HG03097 (cell line): Measurements from ENCODE around the gene PRDX2.

ENCODE experiments used
- ATAC-seq: cut with Tn5 transposase; IDR thresholded peaks from one replicate; pipeline ENCODE4 v1.9.1; 2021; ENCODE audit not compliant: unreplicated experiment, low FRiP score

The PRDX2 gene

DNA sequence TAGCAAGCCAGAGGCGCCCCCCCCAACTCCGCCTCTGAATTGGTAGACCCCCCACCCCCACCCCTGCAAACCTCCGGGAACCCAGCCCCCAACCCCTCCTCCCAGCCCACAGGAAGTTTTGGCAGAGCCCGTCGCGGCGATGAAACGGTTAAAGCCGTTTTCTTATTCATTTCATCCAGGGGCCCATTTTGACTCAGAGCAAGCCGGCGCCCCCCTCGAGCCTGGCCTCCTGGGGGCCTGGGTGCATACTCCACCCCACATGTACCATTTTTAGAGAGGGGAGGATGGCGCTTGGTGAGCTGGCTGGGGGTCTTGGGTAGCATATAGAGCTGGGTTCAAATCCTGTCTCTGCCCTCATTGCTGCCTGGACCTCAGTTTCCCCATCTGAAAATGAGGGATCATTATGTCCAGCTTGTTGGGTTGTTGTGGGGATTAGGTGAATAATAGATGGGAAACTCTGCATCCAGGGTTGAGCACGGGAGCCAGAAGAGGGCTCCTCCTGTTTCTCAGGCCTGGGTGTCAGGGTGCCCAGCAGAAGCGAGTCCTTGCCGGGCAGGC, 18.2 kb downstream of the PRDX2 start:
- no peak for ATAC-seq

DNA sequence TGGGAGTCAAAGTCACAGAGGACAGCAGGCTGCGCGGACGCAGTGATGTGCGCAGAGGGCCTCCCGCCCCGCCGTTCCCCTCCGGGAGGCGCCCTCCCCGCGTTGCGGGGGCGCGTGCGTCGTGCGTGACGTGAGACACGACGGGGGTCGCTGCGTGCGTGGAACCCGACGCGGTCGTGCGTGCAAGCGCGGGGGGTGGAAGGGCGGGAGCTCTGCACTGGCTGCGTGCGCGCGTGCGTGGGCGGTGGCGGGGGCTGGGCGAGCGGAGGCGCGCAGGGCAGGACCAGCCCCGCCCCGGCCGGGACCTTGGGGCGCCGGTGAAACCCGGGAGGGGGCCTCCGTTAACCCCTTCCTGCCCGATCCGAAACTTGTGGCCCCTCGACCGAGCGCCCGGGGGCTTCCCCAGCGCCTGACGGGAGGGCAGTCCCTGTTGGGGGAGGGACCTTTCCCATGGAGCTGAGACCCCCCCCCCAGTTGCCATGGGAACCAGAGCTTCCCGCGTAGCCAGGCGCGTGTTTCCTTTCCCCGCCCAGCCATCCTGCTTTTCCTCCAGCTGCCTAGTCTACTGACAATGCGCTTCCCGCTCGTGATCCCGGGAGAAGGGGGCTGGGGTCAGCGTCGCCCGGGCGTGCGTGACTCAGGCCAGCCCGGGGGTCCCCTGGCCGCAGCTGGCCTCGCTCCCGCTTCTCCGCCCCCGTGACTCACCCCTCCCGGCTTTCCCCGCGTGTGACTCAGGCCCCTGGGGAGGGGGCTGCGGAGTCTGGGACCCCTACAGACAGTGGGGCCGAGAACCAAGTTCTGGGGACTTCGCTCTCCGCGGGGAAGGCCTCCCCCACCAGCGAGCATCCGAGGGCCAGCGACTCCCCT, 18.9 kb downstream of the PRDX2 start:
- ATAC-seq, result no peak

DNA sequence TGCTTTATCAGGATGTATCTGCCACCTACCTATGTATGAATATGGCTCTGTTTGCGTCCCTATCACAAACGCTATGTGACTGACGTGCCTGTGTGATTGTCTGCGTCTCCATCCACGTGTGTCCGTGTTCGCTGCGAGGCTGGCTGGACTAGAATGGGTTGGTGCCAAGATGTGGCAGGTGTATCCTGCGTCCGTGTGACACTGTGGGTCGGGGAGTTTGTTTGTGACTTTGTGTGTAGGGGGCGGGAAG, 19.5 kb downstream of the PRDX2 start:
- no peak for ATAC-seq

DNA sequence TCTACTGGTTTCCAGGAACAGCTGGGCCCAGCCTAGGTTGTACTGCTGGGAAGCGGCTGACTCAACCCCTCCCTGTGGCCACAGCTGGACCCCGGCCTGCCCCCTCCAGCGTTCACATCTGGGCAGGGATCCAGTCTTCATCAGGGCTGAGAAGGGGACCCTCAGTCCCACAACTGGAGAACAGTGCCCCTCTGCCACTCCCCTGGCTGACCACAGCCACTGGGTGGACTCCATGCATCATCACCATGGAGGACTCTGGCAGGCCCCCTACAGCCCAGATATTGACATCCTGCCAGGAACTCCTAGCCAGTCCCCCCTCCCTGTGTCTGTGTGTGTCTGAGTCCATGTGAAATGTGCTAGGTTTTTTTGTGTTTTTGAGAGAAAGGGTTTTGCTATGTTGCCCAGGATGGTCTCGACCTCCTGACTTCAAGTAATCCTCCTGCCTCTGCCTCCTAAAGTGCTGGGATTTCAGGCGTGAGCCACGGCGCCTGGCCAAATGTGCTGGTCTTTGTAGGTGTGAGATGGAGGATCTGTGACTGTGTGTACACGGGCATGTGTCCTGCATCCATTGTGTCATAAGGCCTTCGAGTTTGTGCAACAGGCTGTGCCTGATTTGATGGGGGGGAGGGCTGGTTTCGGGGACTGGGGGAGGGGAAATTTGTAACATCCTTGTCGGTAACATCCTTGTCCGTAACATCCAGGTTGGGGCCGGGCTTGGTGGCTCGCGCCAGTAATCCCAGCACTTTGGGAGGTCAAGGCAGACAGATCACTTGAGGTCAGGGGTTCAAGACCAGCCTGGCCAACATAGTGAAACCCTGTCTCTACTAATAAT, 22.2 kb downstream of the PRDX2 start:
- no peak for ATAC-seq

DNA sequence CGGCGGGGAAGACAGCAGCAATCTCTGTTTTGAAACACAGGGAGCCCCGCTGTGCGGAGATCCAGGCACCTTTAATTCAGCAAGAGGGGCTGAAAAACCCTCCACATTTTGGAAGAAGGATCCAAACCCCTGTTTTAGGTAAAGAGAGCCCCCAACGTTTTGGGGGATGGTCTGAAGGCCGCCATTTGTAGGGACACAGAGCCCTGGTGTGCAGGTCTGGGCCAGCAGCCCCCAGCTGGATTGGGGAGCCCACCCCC, 22.8 kb downstream of the PRDX2 start:
- no peak for ATAC-seq

DNA sequence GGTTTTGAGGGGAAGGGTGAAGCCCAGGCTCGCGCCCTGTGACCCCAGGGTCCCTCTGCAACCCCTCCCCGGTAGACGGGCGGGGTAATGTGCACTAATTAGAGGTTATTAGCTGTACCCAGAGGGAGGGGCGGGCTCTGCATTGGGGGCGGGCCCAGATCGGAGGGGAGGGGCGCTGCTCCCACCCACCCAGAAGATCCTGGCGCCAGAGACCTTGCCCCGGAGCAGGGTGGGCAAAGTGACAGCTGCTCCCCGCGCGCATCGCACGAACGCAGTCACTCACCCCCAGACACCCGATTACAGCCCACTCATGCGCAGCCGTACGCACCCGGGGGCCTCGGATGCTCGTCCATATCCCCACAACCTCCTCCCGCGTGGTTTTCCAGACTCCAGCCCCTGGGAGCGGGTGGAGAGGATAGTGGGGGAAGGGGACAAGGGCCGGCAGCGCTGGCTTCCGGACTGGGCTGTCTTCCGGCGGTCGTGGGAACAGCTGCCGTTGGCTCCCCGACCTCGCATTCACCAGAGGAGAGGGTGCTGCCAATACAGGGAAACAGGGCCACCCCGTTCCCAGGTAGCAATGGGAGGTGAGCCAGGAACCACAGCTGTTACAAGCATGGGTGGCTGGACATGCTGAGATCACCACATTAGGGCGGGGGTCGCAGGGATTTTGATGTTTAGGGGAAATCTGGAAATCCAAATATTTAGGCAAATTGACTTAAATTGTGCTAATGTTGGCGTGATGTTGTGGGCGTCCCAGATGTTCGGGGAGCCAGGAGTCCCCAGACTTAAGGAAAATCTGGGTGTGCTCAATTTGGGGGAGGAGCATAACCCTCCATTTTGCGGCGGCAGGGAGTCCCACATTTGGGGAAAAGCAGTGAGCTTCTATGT, 23.3 kb downstream of the PRDX2 start:
- no peak for ATAC-seq

DNA sequence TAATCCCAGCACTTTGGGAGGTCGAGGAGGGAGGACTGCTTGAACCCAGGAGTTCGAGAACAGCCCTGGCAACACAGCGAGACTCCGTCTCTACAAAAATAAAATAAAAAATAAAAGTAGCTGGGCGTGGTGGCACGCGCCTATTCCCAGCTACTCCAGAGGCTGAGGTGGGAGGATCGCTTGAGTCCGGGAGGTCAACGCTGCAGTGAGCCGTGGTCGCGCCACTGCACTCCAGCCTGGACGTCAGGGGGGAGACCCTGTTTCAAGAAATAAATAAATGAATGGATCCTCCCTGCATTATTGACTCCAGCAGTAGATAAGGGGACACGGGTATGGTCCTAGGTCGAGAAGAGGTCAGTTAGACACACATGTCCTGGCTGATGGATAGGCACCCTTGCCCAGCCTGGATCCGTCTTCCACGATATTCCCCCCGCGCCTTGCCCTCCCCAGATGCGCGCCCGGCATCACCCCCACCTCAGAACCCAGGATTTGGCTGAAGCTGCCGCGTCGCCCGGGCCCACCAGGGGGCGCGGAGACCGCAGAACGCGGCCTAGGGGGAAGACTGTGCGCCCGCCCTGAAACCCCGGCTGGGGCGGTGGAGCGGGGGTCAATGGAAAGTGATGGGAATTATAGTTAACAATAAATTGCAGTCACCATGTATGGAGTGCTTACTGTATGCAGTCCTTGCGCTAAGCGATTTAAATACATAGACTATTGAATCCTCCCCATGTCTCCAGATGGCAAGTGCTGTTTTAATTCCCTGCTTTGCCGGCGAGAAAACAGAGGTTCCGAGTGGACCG, 24.2 kb downstream of the PRDX2 start:
- ATAC-seq, result peak; percentile 37

DNA sequence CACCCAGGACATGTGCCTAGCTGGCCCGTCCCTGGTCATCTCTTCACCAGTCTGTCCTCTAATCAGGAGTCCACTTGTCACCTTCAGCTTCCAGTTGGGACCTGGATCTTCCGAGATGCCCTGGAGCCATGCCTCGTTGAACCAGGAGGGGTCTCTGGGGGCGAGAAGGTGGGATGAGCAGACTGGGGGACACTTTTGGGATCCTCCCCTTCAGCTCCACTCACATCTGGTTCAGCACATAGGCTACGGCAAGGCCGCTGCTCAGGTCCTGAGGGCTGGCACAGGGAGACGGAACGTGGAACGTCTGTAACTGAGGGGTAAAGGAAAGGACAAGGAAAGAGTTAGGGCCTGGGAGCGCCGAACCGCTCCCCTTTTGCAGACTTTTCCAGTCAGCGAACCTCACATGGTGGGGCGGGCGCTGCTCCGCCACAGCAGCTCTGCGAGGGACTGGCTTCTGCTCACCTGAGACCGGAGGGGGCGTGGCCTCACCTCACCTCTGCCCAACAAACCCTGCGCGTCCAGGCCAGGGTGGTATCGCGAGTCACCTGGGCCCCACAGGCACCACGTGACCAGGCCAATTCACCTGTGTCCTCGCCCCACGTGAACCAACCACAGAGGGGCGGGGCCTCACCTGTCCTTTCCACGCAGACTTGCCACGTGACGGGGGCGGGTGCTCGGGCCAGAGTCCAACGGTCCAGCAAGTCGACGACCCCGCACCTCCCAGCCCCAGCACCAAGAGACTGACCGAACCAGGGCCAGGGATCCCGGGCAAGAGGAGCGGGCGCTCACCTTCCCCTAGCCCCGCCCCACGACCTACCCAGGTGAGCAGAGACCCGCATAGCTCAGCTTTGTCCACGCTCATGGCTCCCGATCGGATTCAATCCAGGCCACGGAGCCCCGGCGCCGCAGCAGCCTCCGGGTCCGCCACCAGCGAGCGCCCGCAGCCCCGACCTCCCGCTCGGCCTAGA, 26.7 kb downstream of the PRDX2 start, which contains the start of gene HOOK2:
TSS of gene HOOK2 (minus strand) at position 965 of the 968 bp plus-strand sequence. CDS start at position 862, 103 bp downstream.
- ATAC-seq, result peak; percentile 2

DNA sequence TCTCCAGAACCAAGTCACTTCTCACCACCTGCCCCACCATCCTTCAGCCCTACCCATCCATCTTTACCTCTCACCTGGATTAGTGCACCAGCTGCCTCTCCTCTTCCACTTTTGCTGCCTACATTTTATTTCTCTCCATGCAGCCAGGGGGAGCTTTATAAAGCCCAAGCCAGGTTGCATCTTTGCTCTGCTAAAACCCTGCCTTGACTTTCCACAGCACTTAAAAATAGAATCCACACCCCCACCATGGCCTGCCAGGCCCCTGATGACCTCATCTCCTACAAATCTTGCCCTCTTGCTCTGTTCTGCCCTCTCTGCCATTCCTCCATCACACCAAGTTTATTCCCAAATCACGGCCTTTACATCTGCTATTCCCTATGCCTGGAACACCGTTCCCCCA, 28.0 kb downstream of the PRDX2 start:
- ATAC-seq, result no peak

DNA sequence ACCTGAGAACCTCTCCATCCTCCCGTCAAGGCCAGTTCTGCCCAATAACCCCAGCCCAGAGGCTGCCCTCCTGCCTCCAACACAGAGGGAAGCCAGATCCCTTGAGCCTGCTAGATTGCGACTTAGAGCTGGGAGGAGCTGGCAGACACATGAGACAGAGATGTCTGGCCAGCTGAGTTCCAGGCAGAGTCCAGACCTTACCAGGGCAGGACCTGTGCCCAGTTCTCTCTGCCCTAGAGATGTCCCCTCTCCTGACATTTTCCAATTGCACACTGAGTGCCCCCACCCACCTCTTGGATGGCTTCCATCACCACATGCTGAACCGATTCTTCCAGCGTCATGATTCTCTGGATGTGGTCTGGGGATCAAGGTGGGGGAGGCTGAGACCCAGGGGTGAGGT, 29.3 kb downstream of the PRDX2 start:
- ATAC-seq, result no peak

DNA sequence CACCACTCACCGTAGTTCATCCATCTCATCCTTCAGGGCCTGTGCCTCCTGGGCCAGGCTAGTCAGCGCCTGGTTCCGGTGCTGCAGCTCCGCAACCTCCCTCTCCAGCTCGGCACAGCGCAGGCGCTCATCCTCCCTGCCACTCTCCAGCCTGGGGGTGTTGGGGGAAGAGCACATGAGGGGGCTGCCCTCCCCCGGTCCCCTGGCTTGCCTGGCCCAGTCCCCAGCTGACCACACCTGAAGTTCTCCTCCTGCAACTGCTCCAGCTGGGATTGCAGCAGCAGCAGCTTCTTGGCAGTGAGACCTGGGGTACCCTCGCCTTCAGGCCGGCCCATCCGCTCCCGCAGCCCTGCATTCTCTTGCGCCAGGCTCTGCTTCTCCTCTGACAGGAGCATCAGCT, 30.7 kb downstream of the PRDX2 start:
- no peak for ATAC-seq

DNA sequence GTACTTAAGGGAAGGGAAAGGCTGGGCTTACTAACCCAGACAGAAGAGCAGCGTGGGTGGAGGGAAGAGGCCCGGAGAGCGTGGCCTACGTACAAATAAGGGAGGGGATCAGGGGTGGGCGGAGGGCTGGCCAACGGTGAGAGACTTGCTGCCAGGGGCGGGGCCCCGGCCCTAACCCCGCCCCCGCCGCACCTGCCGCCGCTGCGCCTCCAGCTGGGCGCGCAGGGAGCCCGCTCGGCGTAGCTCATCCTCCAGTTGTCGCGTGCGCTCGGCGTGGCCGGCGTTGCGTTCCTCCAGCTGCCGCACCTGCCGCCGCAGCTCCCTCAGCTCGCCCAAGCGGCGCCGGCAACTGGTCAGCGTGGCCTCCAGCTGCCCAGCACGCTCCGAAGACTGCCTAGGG, 31.9 kb downstream of the PRDX2 start:
- no peak for ATAC-seq

DNA sequence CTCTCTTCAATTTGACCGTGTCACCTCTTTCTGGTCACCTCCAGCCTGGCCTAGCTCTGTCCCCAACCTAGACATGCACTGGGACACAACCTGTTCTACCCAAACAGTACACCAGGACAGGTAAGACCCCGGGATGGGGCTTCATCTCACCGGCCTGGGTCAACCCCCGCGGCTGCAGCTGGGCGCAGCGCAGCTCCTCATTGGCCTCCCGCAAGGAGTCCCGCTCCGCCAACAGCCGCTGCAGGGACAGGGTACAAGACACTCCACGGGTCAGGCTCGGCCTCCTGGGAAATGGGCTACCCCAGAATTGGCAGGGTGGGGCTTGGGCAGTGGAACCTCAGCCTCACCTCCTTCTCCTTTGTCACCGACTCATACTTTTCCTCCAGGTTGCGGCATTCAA, 33.9 kb downstream of the PRDX2 start:
- ATAC-seq, result no peak

DNA sequence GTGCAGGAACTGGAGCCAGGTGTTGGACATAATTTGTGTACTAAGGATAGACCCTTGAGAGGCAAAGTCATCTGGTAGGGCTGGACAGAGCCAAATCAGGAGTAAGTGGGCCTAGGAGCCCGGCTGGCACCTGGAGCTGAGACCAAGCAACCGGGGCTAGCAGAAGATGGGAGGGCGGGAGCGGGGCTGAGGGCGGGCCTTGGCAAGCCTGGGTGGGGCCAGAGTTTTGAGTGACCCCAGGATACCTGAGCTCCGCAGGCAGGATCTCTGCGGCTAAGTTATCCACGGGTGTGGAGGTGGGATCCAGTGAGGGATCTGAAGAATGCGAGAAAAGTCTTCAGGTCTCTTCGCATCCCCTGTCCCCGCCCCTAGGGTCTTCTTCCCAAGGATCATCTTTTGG, 34.5 kb downstream of the PRDX2 start:
- ATAC-seq, result no peak

DNA sequence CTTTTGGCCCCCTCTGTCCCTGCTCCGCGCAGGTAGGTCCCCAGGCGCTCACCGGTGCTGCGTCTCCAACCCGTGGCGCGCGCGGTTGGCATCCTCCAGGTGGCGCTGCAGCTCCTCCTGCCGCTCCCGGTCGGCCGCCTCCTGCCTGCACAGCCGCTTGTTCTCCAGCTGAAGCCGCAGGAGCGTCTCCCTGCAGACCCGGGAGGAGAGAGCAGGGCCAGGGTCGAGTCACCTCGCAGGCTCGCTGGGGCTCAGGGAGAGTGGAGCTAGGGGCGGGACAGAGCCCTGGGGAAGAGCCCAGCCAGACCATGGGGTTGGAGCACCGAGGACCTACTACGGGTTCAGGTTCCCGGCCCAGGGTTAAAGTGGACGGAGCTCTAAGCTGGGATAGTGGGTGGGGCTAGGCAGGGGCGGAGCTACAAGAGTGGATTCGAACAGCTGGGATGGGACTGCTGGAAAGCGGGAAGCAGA, 35.5 kb downstream of the PRDX2 start:
- no peak for ATAC-seq

DNA sequence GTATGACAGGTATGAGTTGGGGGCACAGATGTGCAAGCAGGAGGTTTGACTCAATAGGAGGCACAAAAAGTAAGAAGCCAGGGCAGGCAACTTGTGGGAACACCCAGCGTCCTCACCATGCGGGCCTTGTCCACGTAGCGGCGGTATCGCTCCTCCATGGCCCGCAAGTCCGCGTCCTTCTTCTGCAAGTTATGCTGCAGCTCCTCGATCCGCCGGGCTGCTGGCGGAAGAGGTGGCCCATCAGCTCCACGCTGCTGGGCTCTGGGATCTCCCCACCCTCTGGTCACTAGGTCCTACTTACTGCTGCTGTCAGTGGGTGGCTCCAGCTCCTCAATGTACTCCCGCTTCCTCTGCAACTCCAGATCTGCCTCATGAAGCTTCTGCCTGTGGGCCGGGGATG, 36.9 kb downstream of the PRDX2 start:
- no peak for ATAC-seq

DNA sequence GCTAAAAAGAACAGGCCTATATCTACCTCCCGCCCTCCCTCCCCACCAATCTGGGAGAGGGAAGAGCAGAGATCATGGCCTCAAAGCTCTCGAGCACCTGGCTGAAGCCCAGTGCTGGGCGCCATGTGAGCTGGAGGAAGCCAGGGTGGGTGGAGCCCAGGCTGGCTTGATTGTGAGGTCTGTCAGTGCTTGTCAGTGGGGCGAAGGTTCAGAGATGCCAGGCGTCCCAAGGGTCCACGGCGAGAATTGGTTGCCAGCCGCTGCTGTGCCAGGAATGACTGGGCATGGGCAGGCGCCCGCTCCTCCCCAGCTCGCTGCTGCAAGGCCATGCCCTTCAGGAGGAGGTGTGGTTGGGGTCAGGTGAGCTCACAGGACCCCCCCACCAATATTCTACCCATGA, 38.5 kb downstream of the PRDX2 start:
- ATAC-seq, result no peak

DNA sequence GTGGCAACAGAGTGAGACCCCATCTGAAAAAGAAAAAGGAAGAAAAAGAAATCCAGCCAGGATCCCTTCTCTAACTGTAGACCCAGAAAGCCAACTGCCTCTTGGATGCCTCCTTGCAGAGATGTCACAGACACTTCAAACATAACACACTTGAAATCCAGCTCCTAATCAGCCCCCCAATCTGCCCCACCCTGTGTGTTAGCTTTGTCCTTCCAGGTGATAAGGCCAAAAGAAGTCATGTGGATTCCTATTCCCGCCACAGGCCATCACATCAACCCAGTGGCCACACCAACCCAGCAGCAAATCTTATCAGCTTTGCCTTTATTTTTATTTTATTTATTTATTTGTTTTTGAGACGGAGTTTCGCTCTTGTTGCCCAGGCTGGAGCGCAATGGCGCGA, 41.9 kb downstream of the PRDX2 start:
- no peak for ATAC-seq
